GM12874 (cell line): ENCODE results near the gene ARSI.

Source experiments
- CTCF ChIP-seq: IDR thresholded peaks from 2 replicates; pipeline ENCODE4 v1.5.1; 2011; ENCODE audit warnings: low read depth, mild to moderate bottlenecking, control low read depth, low read length, moderate library complexity; ENCODE audit not compliant: insufficient read depth

ARSI gene

GRCh38 chr5:150297236-150297890 lies 5.3 kb downstream of the ARSI start:
- no peak for TF ChIP-seq CTCF

- no peak for TF ChIP-seq CTCF
Measured at GRCh38 chr5:150296496-150296895, 6.2 kb downstream of the ARSI start.

GRCh38 chr5:150295741-150296486 lies 6.8 kb downstream of the ARSI start:
- no peak for TF ChIP-seq CTCF

- no peak for TF ChIP-seq CTCF
Measured at GRCh38 chr5:150295172-150295634, 7.5 kb downstream of the ARSI start.

GRCh38 chr5:150294551-150295071 lies 8.1 kb downstream of the ARSI start:
- no peak for TF ChIP-seq CTCF

GRCh38 chr5:150293091-150293941 lies 9.4 kb downstream of the ARSI start:
- no peak for TF ChIP-seq CTCF
